Lower leg skin (tissue), 3 donors: ENCODE data around the gene SANBR.

Experiments
- POLR2A ChIP-seq, 2 donors: fragments of 450-650 bp; IDR thresholded peaks; one replicate each; pipeline ENCODE4 v1.6.1; 2016 to 2017; ENCODE audit warnings: antibody characterized with exemption in 2 of 2, mild to moderate bottlenecking in 1 of 2, moderate library complexity in 1 of 2
- TF ChIP-seq, protein P1 (sequence below), 3 donors: fragments of 450-650 bp; IDR thresholded peaks; one replicate each; pipeline ENCODE4 v1.5.1; 2016; ENCODE audit warnings: antibody characterized with exemption in 3 of 3, mild to moderate bottlenecking in 3 of 3, moderate library complexity in 2 of 3

DNA sequence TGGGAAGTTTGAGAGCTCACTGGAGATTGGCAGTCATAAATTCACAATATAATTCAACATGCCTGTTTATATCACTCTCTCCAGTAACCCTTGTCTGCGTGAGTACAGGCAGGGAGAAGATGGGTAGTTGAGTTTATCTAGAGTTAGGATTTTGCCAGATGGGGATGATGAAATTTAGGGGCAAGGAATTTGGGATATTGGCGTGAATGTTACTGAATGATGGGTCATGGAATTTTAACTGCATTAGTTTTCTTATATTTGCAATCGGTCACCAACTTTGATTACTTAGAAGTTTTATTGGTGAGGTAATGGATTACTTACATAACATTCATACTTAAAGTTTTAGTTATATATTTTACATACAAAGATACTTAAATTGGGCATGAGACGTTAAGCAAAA is 35.1 kb downstream of the SANBR start:
- TF ChIP-seq, protein P1, sequence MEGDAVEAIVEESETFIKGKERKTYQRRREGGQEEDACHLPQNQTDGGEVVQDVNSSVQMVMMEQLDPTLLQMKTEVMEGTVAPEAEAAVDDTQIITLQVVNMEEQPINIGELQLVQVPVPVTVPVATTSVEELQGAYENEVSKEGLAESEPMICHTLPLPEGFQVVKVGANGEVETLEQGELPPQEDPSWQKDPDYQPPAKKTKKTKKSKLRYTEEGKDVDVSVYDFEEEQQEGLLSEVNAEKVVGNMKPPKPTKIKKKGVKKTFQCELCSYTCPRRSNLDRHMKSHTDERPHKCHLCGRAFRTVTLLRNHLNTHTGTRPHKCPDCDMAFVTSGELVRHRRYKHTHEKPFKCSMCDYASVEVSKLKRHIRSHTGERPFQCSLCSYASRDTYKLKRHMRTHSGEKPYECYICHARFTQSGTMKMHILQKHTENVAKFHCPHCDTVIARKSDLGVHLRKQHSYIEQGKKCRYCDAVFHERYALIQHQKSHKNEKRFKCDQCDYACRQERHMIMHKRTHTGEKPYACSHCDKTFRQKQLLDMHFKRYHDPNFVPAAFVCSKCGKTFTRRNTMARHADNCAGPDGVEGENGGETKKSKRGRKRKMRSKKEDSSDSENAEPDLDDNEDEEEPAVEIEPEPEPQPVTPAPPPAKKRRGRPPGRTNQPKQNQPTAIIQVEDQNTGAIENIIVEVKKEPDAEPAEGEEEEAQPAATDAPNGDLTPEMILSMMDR (IDR thresholded peaks at IDR 0.05) = no peak
- TF ChIP-seq POLR2A (IDR thresholded peaks at IDR 0.05) = no peak
